Subcutaneous adipose tissue (tissue), 4 donors: ENCODE measurements around the gene CBX3. TPM values are rescaled to one million over a fixed set of nuclear protein-coding genes. Genes with fewer than 3 reads are reported as not detected.

Experiments
- CTCF ChIP-seq: fragments of 450-650 bp; IDR thresholded peaks from one replicate; pipeline ENCODE4 v1.5.1; 2016; ENCODE audit warnings: low read depth, mild to moderate bottlenecking, control low read depth, antibody characterized with exemption, moderate library complexity
- total RNA-seq, 4 donors: library from RNA; depleted of rRNA; stranded (reverse); fragments of >200 nt; gene quantifications; one replicate each; pipeline ENCODE4 v1.1.0, GENCODE V29; 2016

CBX3 gene
- total RNA-seq, 4 donors from 2014 or later: 90.0 to 135 (median 117) TPM

- TF ChIP-seq CTCF: no peak
These were observed 11.6 kb downstream of the CBX3 start for GRCh38 chr7:26212921-26213718.

- TF ChIP-seq CTCF: no peak
These were observed 12.4 kb downstream of the CBX3 start for GRCh38 chr7:26213807-26214515.

GRCh38 chr7:26216049-26216448 is 14.5 kb downstream of the CBX3 start:
- TF ChIP-seq CTCF: no peak

GRCh38 chr7:26224359-26224758 is 22.8 kb downstream of the CBX3 start:
- TF ChIP-seq CTCF: no peak

GRCh38 chr7:26227987-26228386 is 26.4 kb downstream of the CBX3 start:
- TF ChIP-seq CTCF: no peak

GRCh38 chr7:26233902-26234511 is 32.5 kb downstream of the CBX3 start:
- no peak for TF ChIP-seq CTCF
